ENCODE measurements around the gene SUPT6H. TPM values are rescaled to one million over a fixed set of nuclear protein-coding genes. Genes with fewer than 3 reads are reported as not detected.

Gene SUPT6H
- total and polyA plus RNA-seq, 2 donors (not counting 3 experiments of a cell fraction or from before 2014, with no cell fraction given), result 33.9 to 79.2 TPM

- Histone ChIP-seq H3K9me1 (replicated peaks; ENCODE audit: control insufficient read depth, extremely low read depth, insufficient read depth, low read length) (no peaks in the 10 kb centered on the region), H3K36me3 (ENCODE audit: control insufficient read depth in 2 of 2, extremely low read depth in 1 of 2, insufficient read depth in 2 of 2, low read length in 2 of 2) (peaks cover 15 to 19% of the 10 kb centered on the region in 2 experiments), H3K9me3 (replicated peaks; ENCODE audit: control insufficient read depth, insufficient read depth, low read length) (no peaks in the 10 kb centered on the region), H3K27me3 (ENCODE audit: control insufficient read depth in 2 of 2, insufficient read depth in 2 of 2, low read length in 2 of 2) (no peaks in the 10 kb centered on the region), H3K4me2 (ENCODE audit: insufficient read depth, low read length) (peak within 1 kb of the TSS; percentile 68), H3K4me3 (replicated peaks in 1 of 3; ENCODE audit: insufficient read depth in 1 of 3, low read depth in 1 of 3, low read length in 3 of 3) (peak within 1 kb of the TSS; percentile 29 to 57 (median 41)), H3K79me2 (ENCODE audit: control insufficient read depth, insufficient read depth, low read length) (peaks cover 24% of the 10 kb centered on the region), H3K9ac (replicated peaks; ENCODE audit: extremely low read depth, insufficient read depth, low read length) (peak within 1 kb of the TSS; percentile 53), H2AFZ (ENCODE audit: low read depth, low read length) (peak within 1 kb of the TSS; percentile 84), H4K20me1 (replicated peaks; ENCODE audit: control insufficient read depth, extremely low read depth, insufficient read depth, low read length) (no peaks in the 10 kb centered on the region), H3K4me1 (ENCODE audit: control insufficient read depth, extremely low read depth, insufficient read depth, low read length) (peaks cover 40% of the 10 kb centered on the region), H3K27ac (ENCODE audit: insufficient read depth, low read depth, low read length) (peak within 1 kb of the TSS; percentile 10)
- no TSS peak for BruUV-seq (replicated peaks)
- dilution Hi-C loops (cut with MboI; ENCODE audit: extremely low pct_ligation_motif_present, low sequenced_read_pairs), result no loop called here
- intact Hi-C loops (cut with micrococcal nuclease), result loop anchor here (1.0 to 2.0 kb wide), 3 partner anchors 167 to 190 kb away; partner anchors contain the start of gene DHRS13
- DNase-seq (ENCODE audit: low read depth, low spot score) (no peak), FAIRE-seq (no peak)
- TF ChIP-seq EZH2 (IDR thresholded peaks at IDR 0.05; ENCODE audit: borderline replicate concordance, low read depth, low read length, severe bottlenecking) (no peak), MYC (IDR thresholded peaks at IDR 0.05; ENCODE audit: low read depth, low read length) (no peak), POLR2A (IDR thresholded peaks at IDR 0.05; ENCODE audit: low read depth, low read length) (no peak), JUN (IDR thresholded peaks at IDR 0.05; ENCODE audit: borderline replicate concordance, insufficient read depth, insufficient read length, low read depth) (no peak), POLR2AphosphoS5 (IDR thresholded peaks at IDR 0.05; ENCODE audit: insufficient read depth, low read depth, low read length) (no peak), CTCF (IDR thresholded peaks at IDR 0.05; ENCODE audit: extremely low read depth in 1 of 2, insufficient read depth in 1 of 2, low read depth in 1 of 2, low read length in 2 of 2) (no peak), GATA2 (IDR thresholded peaks at IDR 0.05; ENCODE audit: insufficient read depth, insufficient read length, low read depth, low read length) (no peak), FOS (IDR thresholded peaks at IDR 0.05; ENCODE audit: borderline replicate concordance, insufficient read depth, low read length) (no peak), MAX (IDR thresholded peaks at IDR 0.05; ENCODE audit: insufficient read depth, insufficient read length) (no peak)
- POLR2A ChIA-PET, result interaction anchor here (1.3 to 4.7 kb wide), 3 partner anchors 15 to 226 kb away, joined by 3 to 45 read pairs (median 11); no protein-coding TSS in a partner anchor
- CTCF ChIA-PET, result interaction anchor here (0.6 to 13.7 kb wide), 38 partner anchors 9 to 398 kb away, joined by 3 to 602 read pairs (median 8); partner anchors contain the start of genes ERAL1, FAM222B, FLOT2 and PHF12
These were observed 64.2 kb downstream of the SUPT6H start, which contains the start of gene TLCD1 for GRCh38 chr17:28726226-28726626. Gene TLCD1, minus strand, starts transcription at chr17:28726233. Its CDS starts 136 bp downstream, at chr17:28726097.

Measured in endothelial cell of umbilical vein (primary cell).